NCI-H345 (cell line): Measurements from ENCODE around the gene GNAS.

Source experiments
- DNase-seq: peaks from one replicate; lab custom pipeline; 2025; lab: John Stamatoyannopoulos, UW

The GNAS gene

GRCh38 chr20:58854638-58855471, 2.3 kb downstream of the GNAS start:
- DNase-seq: no peak

GRCh38 chr20:58855506-58856389, 3.2 kb downstream of the GNAS start:
- DNase-seq: no peak

GRCh38 chr20:58863044-58863790, 10.7 kb downstream of the GNAS start:
- no peak for DNase-seq

GRCh38 chr20:58864346-58864745, 11.8 kb downstream of the GNAS start:
- no peak for DNase-seq

GRCh38 chr20:58865843-58866242, 13.3 kb downstream of the GNAS start:
- no peak for DNase-seq

GRCh38 chr20:58867211-58867610, 14.7 kb downstream of the GNAS start:
- DNase-seq: no peak

- no peak for DNase-seq
These were observed 16.3 kb downstream of the GNAS start for GRCh38 chr20:58868795-58869194.

GRCh38 chr20:58869662-58870227, 17.2 kb downstream of the GNAS start:
- DNase-seq: no peak

GRCh38 chr20:58870293-58871014, 17.9 kb downstream of the GNAS start:
- DNase-seq: peak; percentile 61

- no peak for DNase-seq
These were observed 19.1 kb downstream of the GNAS start for GRCh38 chr20:58871533-58872102.

GRCh38 chr20:58874469-58874868, 22.0 kb downstream of the GNAS start:
- no peak for DNase-seq

GRCh38 chr20:58875111-58875510, 22.6 kb downstream of the GNAS start:
- no peak for DNase-seq

GRCh38 chr20:58875541-58876134, 23.1 kb downstream of the GNAS start:
- DNase-seq: no peak

GRCh38 chr20:58876437-58876836, 23.9 kb downstream of the GNAS start:
- DNase-seq: no peak

GRCh38 chr20:58877050-58877975, 24.8 kb downstream of the GNAS start:
- no peak for DNase-seq

GRCh38 chr20:58877976-58878360, 25.5 kb downstream of the GNAS start:
- no peak for DNase-seq

- DNase-seq: no peak
These were observed 25.9 kb downstream of the GNAS start for GRCh38 chr20:58878399-58878798.

GRCh38 chr20:58880441-58880840, 27.9 kb downstream of the GNAS start:
- no peak for DNase-seq

- DNase-seq: no peak
These were observed 28.7 kb downstream of the GNAS start for GRCh38 chr20:58880994-58881752.
